Astrocyte (in vitro differentiated cells and primary cell): ENCODE data around the gene HOXD12.

ENCODE experiments used
- CTCF ChIP-seq: IDR thresholded peaks from 2 replicates; pipeline ENCODE4 v1.5.1; 2011; ENCODE audit warnings: low read depth, mild to moderate bottlenecking, inconsistent platforms, low read length, moderate library complexity; ENCODE audit not compliant: insufficient read depth
- EZH2 ChIP-seq: IDR thresholded peaks from 2 replicates; pipeline ENCODE4 v1.6.1; 2012; ENCODE audit warnings: mild to moderate bottlenecking, low read length, inconsistent platforms; ENCODE audit not compliant: insufficient read depth

GRCh38 chr2:176114120-176114929 lies 14.7 kb downstream of the HOXD12 start:
- TF ChIP-seq CTCF, result no peak
- peak; percentile 85 for TF ChIP-seq EZH2
